ENCODE data around the gene SLCO4A1.
A peak's percentile ranks its signal among the peaks of the same experiment; 100 is the strongest.

SLCO4A1 gene

DNA sequence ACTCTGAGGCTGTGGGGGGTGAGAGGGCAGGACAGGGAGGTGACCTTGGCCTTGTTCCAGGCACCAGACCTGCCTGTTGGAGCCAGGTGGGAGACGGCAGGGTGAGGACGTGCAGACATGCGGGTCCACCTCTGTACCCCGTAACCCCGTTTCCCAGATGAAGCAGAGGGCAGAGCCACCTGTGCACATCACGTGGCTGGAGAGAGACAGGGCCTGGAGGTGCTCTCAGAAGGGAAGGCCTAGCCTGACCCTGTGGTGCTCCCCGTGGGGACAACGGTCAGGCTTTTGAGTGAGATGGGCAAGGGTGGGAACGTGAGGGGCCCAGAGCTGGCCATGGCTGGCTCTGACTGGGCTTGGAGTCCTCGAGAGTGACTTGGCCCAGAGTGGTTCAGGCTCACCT lies 72.9 kb downstream of the SLCO4A1 start:
- TF ChIP-seq PPARA (CRISPR knock-in tag; IDR thresholded peaks at IDR 0.05; ENCODE audit: borderline replicate concordance): no peak
- TF ChIP-seq ZNF8 (CRISPR knock-in tag; IDR thresholded peaks at IDR 0.05): no peak
- TF ChIP-seq RARB (CRISPR knock-in tag; IDR thresholded peaks at IDR 0.05): no peak
- TF ChIP-seq ARNTL (CRISPR knock-in tag; IDR thresholded peaks at IDR 0.05; ENCODE audit: borderline replicate concordance, low read depth): no peak
- no peak for TF ChIP-seq ISL1 (CRISPR knock-in tag; IDR thresholded peaks at IDR 0.05)
- ATAC-seq: no peak

DNA sequence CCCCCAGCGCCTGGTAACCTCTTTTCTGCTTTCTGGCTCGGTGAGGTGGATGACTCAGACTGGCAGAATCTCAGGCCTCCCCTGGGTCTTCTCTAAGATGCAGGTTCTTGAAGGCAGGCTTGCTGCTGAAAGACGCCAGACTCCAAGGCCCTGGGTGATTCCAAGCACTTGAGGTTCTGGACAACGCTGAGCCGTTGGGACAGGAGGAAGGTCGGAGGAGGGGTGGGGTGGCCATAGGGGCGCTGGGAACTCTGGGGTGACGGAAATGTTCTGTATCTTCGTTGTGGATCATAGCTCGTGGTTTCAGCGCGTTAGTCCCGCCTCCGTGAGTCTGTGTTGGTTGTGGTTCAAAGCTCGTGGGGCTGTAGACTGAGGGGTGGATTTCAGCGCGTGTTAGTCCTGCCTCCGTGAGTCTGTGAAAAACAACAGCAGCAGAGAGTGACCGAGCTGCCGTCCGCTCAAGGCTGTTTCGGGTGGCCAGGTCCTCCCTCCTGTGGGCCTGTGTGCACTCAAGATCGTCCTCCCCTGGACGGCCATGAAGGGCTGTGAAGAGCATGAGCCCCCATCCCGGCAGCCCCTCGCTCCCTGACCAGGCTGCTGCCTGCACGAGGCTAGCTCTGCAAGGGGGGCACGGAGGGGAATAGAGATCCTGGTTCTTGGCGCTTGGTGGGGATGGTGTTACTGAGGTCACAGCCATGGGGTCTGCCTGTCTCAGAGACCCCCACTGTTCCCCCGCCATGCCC lies 74.1 kb downstream of the SLCO4A1 start:
- ATAC-seq: peak; percentile 47; the same call in 2 of the 3 replicates
- no peak for TF ChIP-seq ISL1 (CRISPR knock-in tag; IDR thresholded peaks at IDR 0.05)
- no peak for TF ChIP-seq BACH2 (CRISPR knock-in tag; IDR thresholded peaks at IDR 0.05; ENCODE audit: borderline replicate concordance)
- TF ChIP-seq, protein P1, sequence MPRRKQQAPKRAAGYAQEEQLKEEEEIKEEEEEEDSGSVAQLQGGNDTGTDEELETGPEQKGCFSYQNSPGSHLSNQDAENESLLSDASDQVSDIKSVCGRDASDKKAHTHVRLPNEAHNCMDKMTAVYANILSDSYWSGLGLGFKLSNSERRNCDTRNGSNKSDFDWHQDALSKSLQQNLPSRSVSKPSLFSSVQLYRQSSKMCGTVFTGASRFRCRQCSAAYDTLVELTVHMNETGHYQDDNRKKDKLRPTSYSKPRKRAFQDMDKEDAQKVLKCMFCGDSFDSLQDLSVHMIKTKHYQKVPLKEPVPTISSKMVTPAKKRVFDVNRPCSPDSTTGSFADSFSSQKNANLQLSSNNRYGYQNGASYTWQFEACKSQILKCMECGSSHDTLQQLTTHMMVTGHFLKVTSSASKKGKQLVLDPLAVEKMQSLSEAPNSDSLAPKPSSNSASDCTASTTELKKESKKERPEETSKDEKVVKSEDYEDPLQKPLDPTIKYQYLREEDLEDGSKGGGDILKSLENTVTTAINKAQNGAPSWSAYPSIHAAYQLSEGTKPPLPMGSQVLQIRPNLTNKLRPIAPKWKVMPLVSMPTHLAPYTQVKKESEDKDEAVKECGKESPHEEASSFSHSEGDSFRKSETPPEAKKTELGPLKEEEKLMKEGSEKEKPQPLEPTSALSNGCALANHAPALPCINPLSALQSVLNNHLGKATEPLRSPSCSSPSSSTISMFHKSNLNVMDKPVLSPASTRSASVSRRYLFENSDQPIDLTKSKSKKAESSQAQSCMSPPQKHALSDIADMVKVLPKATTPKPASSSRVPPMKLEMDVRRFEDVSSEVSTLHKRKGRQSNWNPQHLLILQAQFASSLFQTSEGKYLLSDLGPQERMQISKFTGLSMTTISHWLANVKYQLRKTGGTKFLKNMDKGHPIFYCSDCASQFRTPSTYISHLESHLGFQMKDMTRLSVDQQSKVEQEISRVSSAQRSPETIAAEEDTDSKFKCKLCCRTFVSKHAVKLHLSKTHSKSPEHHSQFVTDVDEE (CRISPR knock-in tag; IDR thresholded peaks at IDR 0.05): no peak
- TF ChIP-seq GLIS3 (CRISPR knock-in tag; IDR thresholded peaks at IDR 0.05): no peak

DNA sequence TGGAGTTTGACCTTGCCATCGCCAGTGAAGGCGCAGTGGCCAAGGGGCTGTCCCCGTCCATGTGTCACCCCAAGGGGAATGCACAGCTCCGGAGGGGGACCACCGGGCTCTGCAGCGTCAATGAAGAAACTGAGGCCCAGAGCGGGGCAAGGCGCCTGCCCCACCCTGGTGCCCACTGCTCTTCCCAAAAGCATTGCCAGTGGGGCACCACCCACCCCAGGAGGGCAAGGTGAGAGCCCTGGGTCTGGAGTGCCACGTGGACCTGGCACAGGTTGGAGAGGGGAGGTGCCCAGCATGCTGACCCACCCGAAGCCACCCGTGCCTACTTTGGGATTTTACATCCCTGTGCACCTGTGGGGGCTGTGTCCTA lies 74.6 kb downstream of the SLCO4A1 start:
- no peak for TF ChIP-seq ZNF565 (CRISPR knock-in tag; conservative IDR thresholded peaks at IDR 0.05; ENCODE audit: low read depth)
- no peak for TF ChIP-seq SNAI2 (CRISPR knock-in tag; IDR thresholded peaks at IDR 0.05)
- no peak for TF ChIP-seq ZFP30 (CRISPR knock-in tag; IDR thresholded peaks at IDR 0.05)
- no peak for TF ChIP-seq ZFP3 (CRISPR knock-in tag; IDR thresholded peaks at IDR 0.05)
- no peak for TF ChIP-seq CSDC2 (CRISPR knock-in tag; IDR thresholded peaks at IDR 0.05)
- TF ChIP-seq, protein P2, sequence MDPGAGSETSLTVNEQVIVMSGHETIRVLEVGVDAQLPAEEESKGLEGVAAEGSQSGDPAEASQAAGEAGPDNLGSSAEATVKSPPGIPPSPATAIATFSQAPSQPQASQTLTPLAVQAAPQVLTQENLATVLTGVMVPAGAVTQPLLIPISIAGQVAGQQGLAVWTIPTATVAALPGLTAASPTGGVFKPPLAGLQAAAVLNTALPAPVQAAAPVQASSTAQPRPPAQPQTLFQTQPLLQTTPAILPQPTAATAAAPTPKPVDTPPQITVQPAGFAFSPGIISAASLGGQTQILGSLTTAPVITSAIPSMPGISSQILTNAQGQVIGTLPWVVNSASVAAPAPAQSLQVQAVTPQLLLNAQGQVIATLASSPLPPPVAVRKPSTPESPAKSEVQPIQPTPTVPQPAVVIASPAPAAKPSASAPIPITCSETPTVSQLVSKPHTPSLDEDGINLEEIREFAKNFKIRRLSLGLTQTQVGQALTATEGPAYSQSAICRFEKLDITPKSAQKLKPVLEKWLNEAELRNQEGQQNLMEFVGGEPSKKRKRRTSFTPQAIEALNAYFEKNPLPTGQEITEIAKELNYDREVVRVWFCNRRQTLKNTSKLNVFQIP (CRISPR knock-in tag; IDR thresholded peaks at IDR 0.05; ENCODE audit: borderline replicate concordance, low read depth): no peak
- no peak for TF ChIP-seq OSR1 (CRISPR knock-in tag; IDR thresholded peaks at IDR 0.05)
- TF ChIP-seq, protein P1 (CRISPR knock-in tag; IDR thresholded peaks at IDR 0.05): no peak
- no peak for TF ChIP-seq ZC3H10 (CRISPR knock-in tag; IDR thresholded peaks at IDR 0.05)
- TF ChIP-seq TOX (CRISPR knock-in tag; IDR thresholded peaks at IDR 0.05; ENCODE audit: borderline replicate concordance): no peak
- no peak for TF ChIP-seq ARNTL (CRISPR knock-in tag; IDR thresholded peaks at IDR 0.05; ENCODE audit: borderline replicate concordance, low read depth)
- no peak for TF ChIP-seq ESRRG (CRISPR knock-in tag; IDR thresholded peaks at IDR 0.05)
- TF ChIP-seq ISL1 (CRISPR knock-in tag; IDR thresholded peaks at IDR 0.05): no peak
- TF ChIP-seq CREB5 (CRISPR knock-in tag; IDR thresholded peaks at IDR 0.05; ENCODE audit: low read depth): no peak
- no peak for ATAC-seq

DNA sequence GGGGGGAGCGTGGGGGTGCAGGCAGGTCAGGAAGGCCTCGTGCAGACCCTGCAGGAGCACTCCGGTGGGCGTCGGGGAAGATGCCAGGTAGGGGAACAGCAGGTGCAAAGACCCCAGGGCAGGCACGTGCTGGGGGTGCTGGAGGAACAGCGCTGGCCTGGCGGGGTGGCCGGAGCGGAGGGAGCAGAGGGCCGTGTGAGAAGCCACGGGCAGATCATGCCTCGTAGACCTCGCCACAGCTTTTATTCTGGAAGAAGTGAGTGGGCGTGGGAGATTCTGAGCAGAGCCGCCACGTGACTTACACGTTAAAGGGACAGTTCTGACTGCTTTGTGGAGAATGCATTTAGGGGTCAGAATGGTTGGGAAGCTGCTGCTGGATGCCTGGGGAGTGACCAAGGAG lies 75.6 kb downstream of the SLCO4A1 start:
- no peak for ATAC-seq
- TF ChIP-seq ISL1 (CRISPR knock-in tag; IDR thresholded peaks at IDR 0.05): no peak
- TF ChIP-seq, protein P3, sequence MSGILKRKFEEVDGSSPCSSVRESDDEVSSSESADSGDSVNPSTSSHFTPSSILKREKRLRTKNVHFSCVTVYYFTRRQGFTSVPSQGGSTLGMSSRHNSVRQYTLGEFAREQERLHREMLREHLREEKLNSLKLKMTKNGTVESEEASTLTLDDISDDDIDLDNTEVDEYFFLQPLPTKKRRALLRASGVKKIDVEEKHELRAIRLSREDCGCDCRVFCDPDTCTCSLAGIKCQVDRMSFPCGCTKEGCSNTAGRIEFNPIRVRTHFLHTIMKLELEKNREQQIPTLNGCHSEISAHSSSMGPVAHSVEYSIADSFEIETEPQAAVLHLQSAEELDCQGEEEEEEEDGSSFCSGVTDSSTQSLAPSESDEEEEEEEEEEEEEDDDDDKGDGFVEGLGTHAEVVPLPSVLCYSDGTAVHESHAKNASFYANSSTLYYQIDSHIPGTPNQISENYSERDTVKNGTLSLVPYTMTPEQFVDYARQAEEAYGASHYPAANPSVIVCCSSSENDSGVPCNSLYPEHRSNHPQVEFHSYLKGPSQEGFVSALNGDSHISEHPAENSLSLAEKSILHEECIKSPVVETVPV (CRISPR knock-in tag; IDR thresholded peaks at IDR 0.05): no peak
